Measurements from ENCODE around the gene APC2. TPM values are rescaled to one million over a fixed set of nuclear protein-coding genes. Genes with fewer than 3 reads are reported as not detected.

APC2 gene
- total and polyA plus RNA-seq, 2 donors (not counting 1 experiment from before 2014, with no cell fraction given) = 0.12 to 0.16 TPM

GRCh38 chr19:1474011-1474764, 24.3 kb downstream of the APC2 start:
- no peaks in the 10 kb centered on the region for H3K9me3 ChIP-seq (ENCODE audit: control extremely low read depth in 1 of 3, control insufficient read depth in 2 of 3, insufficient read depth in 1 of 3, low read length in 2 of 3)
- peaks cover 36 to 43% of the 10 kb centered on the region in 2 donors for H3K4me1 ChIP-seq (ENCODE audit: control insufficient read depth in 2 of 2, insufficient read depth in 2 of 2, low read length in 2 of 2)
- H3K36me3 ChIP-seq (replicated peaks in 1 of 2; ENCODE audit: control extremely low read depth in 1 of 2, control insufficient read depth in 1 of 2, extremely low read depth in 1 of 2, insufficient read depth in 2 of 2, low read length in 1 of 2) = peaks cover 0 to 4% of the 10 kb centered on the region in 2 experiments
- peaks cover 74% of the 10 kb centered on the region for H4K20me1 ChIP-seq (ENCODE audit: control insufficient read depth, insufficient read depth, low read length, poor library complexity, severe bottlenecking)
- Mint-ChIP-seq H3K27ac (no peak overlapping the region), H3K9me3 (ENCODE audit: insufficient read depth) (no peaks in the 10 kb centered on the region), H3K4me1 (peaks cover 30% of the 10 kb centered on the region), H3K27me3 (peaks cover 3% of the 10 kb centered on the region), H3K4me3 (no peak overlapping the region)
- POLR2A ChIA-PET = no interaction called here
- no peak overlapping the region for H2AFZ ChIP-seq (ENCODE audit: insufficient read depth, low read depth, low read length, poor library complexity, severe bottlenecking)
- no peak overlapping the region for H3K9ac ChIP-seq (ENCODE audit: low read length)
- ATAC-seq (ENCODE audit: low read depth) (no peak), DNase-seq (no peak)
- no peak overlapping the region for H3K4me3 ChIP-seq (ENCODE audit: control extremely low read depth in 1 of 5, extremely low read depth in 1 of 5, insufficient read depth in 1 of 5, low read depth in 2 of 5, low read length in 4 of 5)
- no peak overlapping the region for H3K27ac ChIP-seq (ENCODE audit: low read length in 2 of 2)
- no peak overlapping the region for H3K4me2 ChIP-seq (replicated peaks; ENCODE audit: low read depth, low read length, poor library complexity, severe bottlenecking)
- H3K27me3 ChIP-seq (replicated peaks in 1 of 4; ENCODE audit: control extremely low read depth in 1 of 4, control insufficient read depth in 3 of 4, insufficient read depth in 4 of 4, low read length in 3 of 4) = peaks cover 0 to 32% (median 11%) of the 10 kb centered on the region in 4 experiments
- TF ChIP-seq CTCF (IDR thresholded peaks at IDR 0.05) = no peak
- no peak for TF ChIP-seq EZH2 (IDR thresholded peaks at IDR 0.05; ENCODE audit: borderline replicate concordance, insufficient read depth, low read depth, low read length, poor library complexity, severe bottlenecking)
- 93% methylated on average over 30 of the region's 31 CpGs for WGBS (ENCODE audit: insufficient coverage)
- H3K79me2 ChIP-seq (ENCODE audit: control insufficient read depth, insufficient read depth, low read length) = peaks cover 30% of the 10 kb centered on the region
- intact Hi-C loops (cut with micrococcal nuclease) = no loop called here
- CTCF ChIA-PET = no interaction called here

GRCh38 chr19:1474765-1475351, 24.9 kb downstream of the APC2 start:
- 95% methylated on average over 25 of the region's 26 CpGs for WGBS (ENCODE audit: insufficient coverage)
- Mint-ChIP-seq H3K27me3 (peaks cover 3% of the 10 kb centered on the region), H3K4me3 (no peak overlapping the region), H3K9me3 (ENCODE audit: insufficient read depth) (no peaks in the 10 kb centered on the region), H3K27ac (no peak overlapping the region), H3K4me1 (peaks cover 31% of the 10 kb centered on the region)
- Histone ChIP-seq H3K27ac (ENCODE audit: low read length in 2 of 2) (no peak overlapping the region), H3K27me3 (replicated peaks in 1 of 4; ENCODE audit: control extremely low read depth in 1 of 4, control insufficient read depth in 3 of 4, insufficient read depth in 4 of 4, low read length in 3 of 4) (peaks cover 0 to 31% (median 11%) of the 10 kb centered on the region in 4 experiments), H3K9me3 (ENCODE audit: control extremely low read depth in 1 of 3, control insufficient read depth in 2 of 3, insufficient read depth in 1 of 3, low read length in 2 of 3) (no peaks in the 10 kb centered on the region), H3K4me3 (ENCODE audit: control extremely low read depth in 1 of 5, extremely low read depth in 1 of 5, insufficient read depth in 1 of 5, low read depth in 2 of 5, low read length in 4 of 5) (no peak overlapping the region), H3K4me2 (replicated peaks; ENCODE audit: low read depth, low read length, poor library complexity, severe bottlenecking) (no peak overlapping the region), H2AFZ (ENCODE audit: insufficient read depth, low read depth, low read length, poor library complexity, severe bottlenecking) (no peak overlapping the region), H3K4me1 (ENCODE audit: control insufficient read depth in 2 of 2, insufficient read depth in 2 of 2, low read length in 2 of 2) (peaks cover 33 to 45% of the 10 kb centered on the region in 2 donors), H3K36me3 (replicated peaks in 1 of 2; ENCODE audit: control extremely low read depth in 1 of 2, control insufficient read depth in 1 of 2, extremely low read depth in 1 of 2, insufficient read depth in 2 of 2, low read length in 1 of 2) (peaks cover 0 to 4% of the 10 kb centered on the region in 2 experiments), H3K9ac (ENCODE audit: low read length) (no peak overlapping the region), H3K79me2 (ENCODE audit: control insufficient read depth, insufficient read depth, low read length) (peaks cover 33% of the 10 kb centered on the region), H4K20me1 (ENCODE audit: control insufficient read depth, insufficient read depth, low read length, poor library complexity, severe bottlenecking) (peaks cover 72% of the 10 kb centered on the region)
- TF ChIP-seq EZH2 (IDR thresholded peaks at IDR 0.05; ENCODE audit: borderline replicate concordance, insufficient read depth, low read depth, low read length, poor library complexity, severe bottlenecking) = no peak
- no peak for TF ChIP-seq CTCF (IDR thresholded peaks at IDR 0.05)
- POLR2A ChIA-PET = no interaction called here
- ATAC-seq (ENCODE audit: low read depth) (no peak), DNase-seq (no peak)
- CTCF ChIA-PET = interaction anchor here (1.1 kb wide), 1 partner anchor 31 kb away, joined by 3 read pairs; no protein-coding TSS in a partner anchor
- intact Hi-C loops (cut with micrococcal nuclease) = no loop called here
